GM12878 (cell line): ENCODE data around the gene ATP8A1. TPM values are rescaled to one million over a fixed set of nuclear protein-coding genes. Genes with fewer than 3 reads are reported as not detected.

ENCODE experiments used
- ATAC-seq: fragments of 200-7000 bp; cut with Tn5 transposase; 3 replicates; pipeline ENCODE4 v1.9.1; 2020; ENCODE audit warnings: mild to moderate bottlenecking, moderate library complexity
- BruUV-seq: library from RNA; stranded (reverse); fragments of 400-500 nt; replicated peaks from 2 replicates; lab custom pipeline; 2021; lab: Mats Ljungman, UMichigan
- CTCF ChIA-PET: fragments of 300-600 bp; sonication (Branson Sonifier 250); formaldehyde crosslinking; extraction: SDS; loops from one replicate; lab custom pipeline; 2021; ENCODE audit warnings: inconsistent platforms; lab: Yijun Ruan, JAX
- POLR2A ChIA-PET: fragments of 350-600 bp; formaldehyde crosslinking; extraction: SDS; loops from one replicate; lab custom pipeline; 2021; ENCODE audit warnings: inconsistent platforms; lab: Charles Lee
- RAD21 ChIA-PET: fragments of 300-600 bp; sonication (Branson Sonifier 250); formaldehyde crosslinking; loops from one replicate; lab custom pipeline; 2023; ENCODE audit warnings: antibody characterized with exemption; ENCODE audit not compliant: unreplicated experiment; lab: Charles Lee
- SMC1A ChIA-PET: fragments of 300-600 bp; sonication (Branson Sonifier 250); formaldehyde crosslinking; loops from one replicate; lab custom pipeline; 2023; ENCODE audit not compliant: unreplicated experiment, uncharacterized antibody; lab: Charles Lee
- DNase-seq: peaks from one replicate; pipeline ENCODE4 v3.0.0-alpha.2; 2011; ENCODE audit warnings: low read depth, low spot score
- FAIRE-seq: peaks from 3 replicates; lab custom pipeline; 2011; peaks lifted over from hg19 to GRCh38; lab: Jason Lieb, UNC
- H2AFZ ChIP-seq: 2 replicates; pipeline ENCODE4 v1.6.0; 2011; ENCODE audit warnings: low read depth, low read length, control low read depth; ENCODE audit not compliant: control insufficient read depth
- H3K27ac ChIP-seq: 2 replicates; pipeline ENCODE4 v1.5.1; 2011; ENCODE audit warnings: control low read depth; ENCODE audit not compliant: control insufficient read depth, insufficient read depth
- H3K27me3 ChIP-seq, 2 experiments: replicated peaks in 1 of 2; 2 replicates each; pipeline versions ENCODE4 v1.6.0 to v1.6.1; 2011; ENCODE audit warnings: low read length in 1 of 2; ENCODE audit not compliant: control insufficient read depth in 2 of 2, insufficient read depth in 2 of 2
- H3K36me3 ChIP-seq, 2 experiments: 2 replicates each; pipeline ENCODE4 v1.5.1; 2011; ENCODE audit warnings: low read length in 1 of 2; ENCODE audit not compliant: control insufficient read depth in 2 of 2, insufficient read depth in 2 of 2
- H3K4me1 ChIP-seq: 2 replicates; pipeline ENCODE4 v1.6.1; 2011; ENCODE audit warnings: mild to moderate bottlenecking, low read length, moderate library complexity, mixed read lengths; ENCODE audit not compliant: control insufficient read depth, insufficient read depth
- H3K4me2 ChIP-seq: 2 replicates; pipeline ENCODE4 v1.6.0; 2011; ENCODE audit warnings: control low read depth; ENCODE audit not compliant: control insufficient read depth, insufficient read depth
- H3K4me3 ChIP-seq: fragments of 200-600 bp; sonication (generic); 2 replicates; pipeline ENCODE4 v1.5.1; 2016
- H3K79me2 ChIP-seq: 2 replicates; pipeline ENCODE4 v1.6.0; 2011; ENCODE audit warnings: low read length; ENCODE audit not compliant: control insufficient read depth, insufficient read depth
- H3K9ac ChIP-seq: 2 replicates; pipeline ENCODE4 v1.8.0; 2011; ENCODE audit warnings: low read length, control low read depth, mixed read lengths; ENCODE audit not compliant: control insufficient read depth, insufficient read depth
- H3K9me3 ChIP-seq: replicated peaks from 3 replicates; pipeline ENCODE4 v1.5.1; 2011; ENCODE audit warnings: mild to moderate bottlenecking, low read length; ENCODE audit not compliant: control insufficient read depth, insufficient read depth
- H4K20me1 ChIP-seq: 2 replicates; pipeline ENCODE4 v1.6.0; 2011; ENCODE audit not compliant: control insufficient read depth, insufficient read depth
- DPF2 ChIP-seq: fragments of 450-650 bp; IDR thresholded peaks from 2 replicates; pipeline ENCODE4 v1.6.1; 2017; ENCODE audit warnings: mild to moderate bottlenecking
- FOS ChIP-seq: IDR thresholded peaks from 3 replicates; pipeline ENCODE4 v1.6.1; 2011; ENCODE audit warnings: borderline replicate concordance; ENCODE audit not compliant: insufficient read length; ENCODE audit errors: extremely low read depth
- HDAC2 ChIP-seq: fragments of 200-600 bp; sonication (generic); IDR thresholded peaks from 2 replicates; pipeline ENCODE4 v1.6.1; 2017
- RCOR1 ChIP-seq: conservative IDR thresholded peaks from 2 replicates; pipeline ENCODE4 v1.6.1; 2012; ENCODE audit warnings: low read depth, low read length, improper control_type of control experiment
- SIN3A ChIP-seq: IDR thresholded peaks from 2 replicates; pipeline ENCODE4 v1.6.1; 2012; ENCODE audit warnings: low read depth, low read length, improper control_type of control experiment
- SUZ12 ChIP-seq: fragments of 200-600 bp; sonication (generic); IDR thresholded peaks from one replicate; pipeline ENCODE4 v1.6.1; 2018; ENCODE audit warnings: antibody characterized with exemption, mild to moderate bottlenecking; ENCODE audit not compliant: unreplicated experiment
- TAF1 ChIP-seq: IDR thresholded peaks from 2 replicates; pipeline ENCODE4 v1.6.1; 2011; ENCODE audit warnings: mild to moderate bottlenecking, low read depth, low read length, borderline replicate concordance
- ZNF207 ChIP-seq: fragments of 450-650 bp; IDR thresholded peaks from 2 replicates; pipeline ENCODE4 v1.6.1; 2014; ENCODE audit warnings: antibody characterized with exemption, mild to moderate bottlenecking, borderline replicate concordance
- WGBS: methylation state at CpG from one replicate; pipeline ENCODE4 v1.1.6; 2016; ENCODE audit warnings: low lambda C conversion rate; ENCODE audit not compliant: insufficient replicate concordance, insufficient coverage; ENCODE audit errors: missing lambda C conversion rate; 5-methylcytosine and 5-hydroxymethylcytosine counted together
- in situ Hi-C: fragments of 300-500 bp; cut with MboI; formaldehyde crosslinking; loops from 9 replicates; pipeline ENCODE4 v1.14.3; 2018; ENCODE audit warnings: mixed read lengths
- intact Hi-C: fragments of 100-400 bp; cut with micrococcal nuclease; formaldehyde crosslinking; loops from one replicate; pipeline ENCODE4 v1.14.2; 2022; ENCODE audit not compliant: unreplicated experiment
- polyA plus RNA-seq, 11 experiments: library from polyadenylated mRNA; depleted of rRNA in 4 of 11; unstranded in 6 of 11; stranded (reverse) in 5 of 11; fragments of >200 nt; fragmentation: Nextera tagmentation in 4 of 11; fragmentation: Illumina TruSeq in 1 of 11; extraction: Ambion mirVana in 4 of 11; extraction: Trizol in 1 of 11; gene quantifications; 1 replicate in 1 of 11; 2 replicates in 10 of 11; pipeline versions ENCODE4 v1.2.1 to v1.2.3, GENCODE V29; 2011 to 2016; ENCODE audit warnings: inconsistent platforms in 2 of 11, missing spikeins in 2 of 11, low read depth in 1 of 11
- total RNA-seq, 4 experiments: library from RNA; depleted of rRNA in 3 of 4; stranded (reverse); fragments of >200 nt in 3 of 4; fragmentation: Illumina TruSeq in 1 of 4; extraction: Trizol in 1 of 4; gene quantifications; 2 replicates each; pipeline versions ENCODE4 v1.2.1 to v1.2.3, GENCODE V29; 2013 to 2021
- TF ChIP-seq, protein P1 (sequence below): fragments of 450-650 bp; IDR thresholded peaks from 2 replicates; pipeline ENCODE4 v1.6.1; 2016; ENCODE audit warnings: mild to moderate bottlenecking, moderate library complexity, borderline replicate concordance
- TF ChIP-seq, protein P2 (sequence below): fragments of 450-650 bp; IDR thresholded peaks from 2 replicates; pipeline ENCODE4 v1.6.1; 2014; ENCODE audit warnings: mild to moderate bottlenecking
- TF ChIP-seq, protein P3 (sequence below): fragments of 450-650 bp; conservative IDR thresholded peaks from 2 replicates; pipeline ENCODE4 v1.6.1; 2017; ENCODE audit warnings: mild to moderate bottlenecking, moderate library complexity

The ATP8A1 gene
- total and polyA plus RNA-seq, 10 of the 15 experiments (the other 5 are each of a cell fraction or from before 2014, with no cell fraction given), result 9.0 to 116 (median 37.3) TPM

DNA sequence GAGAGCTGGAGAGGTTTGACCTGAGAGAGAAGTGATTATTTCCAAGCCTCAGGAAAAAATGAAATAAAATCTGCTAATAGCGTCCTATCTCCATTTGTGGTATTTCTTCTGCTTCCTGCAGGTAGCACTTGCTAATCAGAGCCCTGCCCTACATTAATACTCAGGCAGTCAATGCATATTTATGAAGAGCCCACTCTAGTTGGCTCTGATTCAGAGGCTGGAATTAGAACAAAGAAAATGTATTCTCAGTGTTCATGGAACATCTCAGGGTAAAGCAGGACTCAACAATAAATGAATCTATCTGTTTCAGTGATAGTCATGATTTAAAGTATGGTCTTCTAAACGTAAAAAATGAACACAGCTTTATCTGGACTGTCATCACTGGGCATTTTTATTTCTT lies 1.4 kb upstream of the ATP8A1 start (continued):
- TF ChIP-seq, protein P1, sequence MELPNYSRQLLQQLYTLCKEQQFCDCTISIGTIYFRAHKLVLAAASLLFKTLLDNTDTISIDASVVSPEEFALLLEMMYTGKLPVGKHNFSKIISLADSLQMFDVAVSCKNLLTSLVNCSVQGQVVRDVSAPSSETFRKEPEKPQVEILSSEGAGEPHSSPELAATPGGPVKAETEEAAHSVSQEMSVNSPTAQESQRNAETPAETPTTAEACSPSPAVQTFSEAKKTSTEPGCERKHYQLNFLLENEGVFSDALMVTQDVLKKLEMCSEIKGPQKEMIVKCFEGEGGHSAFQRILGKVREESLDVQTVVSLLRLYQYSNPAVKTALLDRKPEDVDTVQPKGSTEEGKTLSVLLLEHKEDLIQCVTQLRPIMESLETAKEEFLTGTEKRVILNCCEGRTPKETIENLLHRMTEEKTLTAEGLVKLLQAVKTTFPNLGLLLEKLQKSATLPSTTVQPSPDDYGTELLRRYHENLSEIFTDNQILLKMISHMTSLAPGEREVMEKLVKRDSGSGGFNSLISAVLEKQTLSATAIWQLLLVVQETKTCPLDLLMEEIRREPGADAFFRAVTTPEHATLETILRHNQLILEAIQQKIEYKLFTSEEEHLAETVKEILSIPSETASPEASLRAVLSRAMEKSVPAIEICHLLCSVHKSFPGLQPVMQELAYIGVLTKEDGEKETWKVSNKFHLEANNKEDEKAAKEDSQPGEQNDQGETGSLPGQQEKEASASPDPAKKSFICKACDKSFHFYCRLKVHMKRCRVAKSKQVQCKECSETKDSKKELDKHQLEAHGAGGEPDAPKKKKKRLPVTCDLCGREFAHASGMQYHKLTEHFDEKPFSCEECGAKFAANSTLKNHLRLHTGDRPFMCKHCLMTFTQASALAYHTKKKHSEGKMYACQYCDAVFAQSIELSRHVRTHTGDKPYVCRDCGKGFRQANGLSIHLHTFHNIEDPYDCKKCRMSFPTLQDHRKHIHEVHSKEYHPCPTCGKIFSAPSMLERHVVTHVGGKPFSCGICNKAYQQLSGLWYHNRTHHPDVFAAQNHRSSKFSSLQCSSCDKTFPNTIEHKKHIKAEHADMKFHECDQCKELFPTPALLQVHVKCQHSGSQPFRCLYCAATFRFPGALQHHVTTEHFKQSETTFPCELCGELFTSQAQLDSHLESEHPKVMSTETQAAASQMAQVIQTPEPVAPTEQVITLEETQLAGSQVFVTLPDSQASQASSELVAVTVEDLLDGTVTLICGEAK, result no peak
- no peak for TF ChIP-seq SUZ12
- TF ChIP-seq ZNF207, result no peak
- TF ChIP-seq, protein P2, sequence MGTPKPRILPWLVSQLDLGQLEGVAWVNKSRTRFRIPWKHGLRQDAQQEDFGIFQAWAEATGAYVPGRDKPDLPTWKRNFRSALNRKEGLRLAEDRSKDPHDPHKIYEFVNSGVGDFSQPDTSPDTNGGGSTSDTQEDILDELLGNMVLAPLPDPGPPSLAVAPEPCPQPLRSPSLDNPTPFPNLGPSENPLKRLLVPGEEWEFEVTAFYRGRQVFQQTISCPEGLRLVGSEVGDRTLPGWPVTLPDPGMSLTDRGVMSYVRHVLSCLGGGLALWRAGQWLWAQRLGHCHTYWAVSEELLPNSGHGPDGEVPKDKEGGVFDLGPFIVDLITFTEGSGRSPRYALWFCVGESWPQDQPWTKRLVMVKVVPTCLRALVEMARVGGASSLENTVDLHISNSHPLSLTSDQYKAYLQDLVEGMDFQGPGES, result no peak
- no peak for TF ChIP-seq HDAC2
- no peak for TF ChIP-seq TAF1
- TF ChIP-seq SIN3A, result no peak
- TF ChIP-seq, all 136 proteins: peak for 0

DNA sequence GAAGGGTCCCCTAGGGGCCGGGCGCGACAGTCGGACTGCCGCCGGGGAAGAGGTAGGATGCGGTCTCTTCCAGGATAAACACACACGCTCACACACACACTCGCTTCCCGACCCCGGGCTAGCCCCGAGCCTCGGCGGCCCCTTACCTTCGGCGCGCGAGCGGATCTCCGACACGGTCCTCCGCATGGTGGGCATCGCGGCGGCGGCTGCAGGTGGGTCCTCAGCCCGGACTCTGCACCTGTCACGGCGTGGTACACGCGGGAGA lies 294 bp downstream of the ATP8A1 start:
- no peak for DNase-seq
- peak overlapping the region; percentile 92 for H3K4me2 ChIP-seq
- ChIA-PET CTCF (interaction anchor here (0.8 to 3.3 kb wide), 13 partner anchors 11 to 208 kb away, joined by 3 to 27 read pairs (median 5); no protein-coding TSS in a partner anchor), POLR2A (interaction anchor here (0.6 to 5.2 kb wide), 11 partner anchors 9 to 90 kb away, joined by 3 to 167 read pairs (median 5); no protein-coding TSS in a partner anchor), SMC1A (interaction anchor here (0.8 to 6.6 kb wide), 18 partner anchors 16 to 167 kb away, joined by 3 to 202 read pairs (median 4); no protein-coding TSS in a partner anchor), RAD21 (interaction anchor here (0.6 to 6.3 kb wide), 22 partner anchors 12 to 141 kb away, joined by 3 to 252 read pairs (median 8); no protein-coding TSS in a partner anchor)
- ATAC-seq, result no peak
- in situ Hi-C loops, result no loop called here
- intact Hi-C loops, result loop anchor here (2.0 to 5.0 kb wide), 4 partner anchors 28 to 211 kb away; no protein-coding TSS in a partner anchor
- peak overlapping the region; percentile 79 for H2AFZ ChIP-seq
- WGBS, result 0% methylated on average over 24 of the region's 31 CpGs
- peak overlapping the region; percentile 86 for H3K27ac ChIP-seq
- no TSS peak for BruUV-seq
- no peaks in the 10 kb centered on the region for H4K20me1 ChIP-seq
- TF ChIP-seq, protein P3, sequence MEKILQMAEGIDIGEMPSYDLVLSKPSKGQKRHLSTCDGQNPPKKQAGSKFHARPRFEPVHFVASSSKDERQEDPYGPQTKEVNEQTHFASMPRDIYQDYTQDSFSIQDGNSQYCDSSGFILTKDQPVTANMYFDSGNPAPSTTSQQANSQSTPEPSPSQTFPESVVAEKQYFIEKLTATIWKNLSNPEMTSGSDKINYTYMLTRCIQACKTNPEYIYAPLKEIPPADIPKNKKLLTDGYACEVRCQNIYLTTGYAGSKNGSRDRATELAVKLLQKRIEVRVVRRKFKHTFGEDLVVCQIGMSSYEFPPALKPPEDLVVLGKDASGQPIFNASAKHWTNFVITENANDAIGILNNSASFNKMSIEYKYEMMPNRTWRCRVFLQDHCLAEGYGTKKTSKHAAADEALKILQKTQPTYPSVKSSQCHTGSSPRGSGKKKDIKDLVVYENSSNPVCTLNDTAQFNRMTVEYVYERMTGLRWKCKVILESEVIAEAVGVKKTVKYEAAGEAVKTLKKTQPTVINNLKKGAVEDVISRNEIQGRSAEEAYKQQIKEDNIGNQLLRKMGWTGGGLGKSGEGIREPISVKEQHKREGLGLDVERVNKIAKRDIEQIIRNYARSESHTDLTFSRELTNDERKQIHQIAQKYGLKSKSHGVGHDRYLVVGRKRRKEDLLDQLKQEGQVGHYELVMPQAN, result peak; percentile 93
- TF ChIP-seq FOS (no peak), RCOR1 (no peak), DPF2 (peak; percentile 79; the same call in 1 of the 2 replicates)
- H3K36me3 ChIP-seq, result 0 out of 4 replicates have a peak, but pooled peaks cover 0 to under 1% of the 10 kb centered on the region in 2 experiments
- H3K4me1 ChIP-seq, result peaks cover 5% of the 10 kb centered on the region; the same call in 1 of the 2 replicates
- no peaks in the 10 kb centered on the region for H3K27me3 ChIP-seq
- peaks cover 53% of the 10 kb centered on the region for H3K79me2 ChIP-seq
- H3K9me3 ChIP-seq, result peaks cover 8% of the 10 kb centered on the region
- no peak for FAIRE-seq
- H3K9ac ChIP-seq, result peak overlapping the region; percentile 77
- H3K4me3 ChIP-seq, result peak overlapping the region; percentile 93
